Measurements from ENCODE around the gene HIBADH.
"Not testable (repeated sequence)": the region's sequence is repeated elsewhere in the genome, so short reads cannot be mapped to it uniquely, and the experiment has no call there.

HIBADH gene

DNA sequence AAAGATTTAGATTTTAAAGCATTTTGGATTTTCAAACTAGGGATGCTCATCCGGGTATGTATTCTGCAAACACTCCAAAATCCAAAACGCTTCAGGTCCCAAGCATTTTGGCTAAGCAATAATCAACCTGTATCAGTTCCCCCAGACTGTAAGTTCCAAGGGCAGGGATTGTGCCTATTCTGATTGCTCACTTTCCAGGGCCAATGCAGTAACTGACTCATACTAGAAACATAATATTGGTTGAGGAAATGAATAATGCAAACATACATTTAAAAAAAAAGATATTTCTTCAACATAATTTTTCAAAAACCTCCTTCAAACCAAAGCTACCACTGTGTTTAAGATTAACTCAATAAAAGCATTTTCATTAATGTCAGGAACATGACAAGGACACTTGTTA lies 69.5 kb downstream of the HIBADH start:
- DNase-seq, result no peak

DNA sequence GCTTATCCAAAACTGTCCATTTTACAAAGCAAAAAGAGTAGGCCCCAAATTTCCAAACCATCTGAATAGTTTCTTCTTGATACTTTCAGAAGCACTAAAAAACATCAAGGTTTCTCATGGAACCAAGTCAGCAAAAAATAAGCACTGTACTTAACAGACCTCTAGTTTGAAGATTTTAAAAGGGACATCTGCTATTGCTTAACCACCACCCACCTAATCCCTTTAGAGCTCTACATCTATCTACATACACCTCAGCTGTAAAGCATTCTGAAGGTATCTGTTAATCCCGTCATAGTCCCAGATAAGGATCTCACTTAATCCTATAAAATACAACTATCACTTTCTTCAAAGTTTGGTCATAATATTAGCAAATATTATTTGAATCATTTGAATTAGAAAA lies 72.3 kb downstream of the HIBADH start:
- no peak for DNase-seq

DNA sequence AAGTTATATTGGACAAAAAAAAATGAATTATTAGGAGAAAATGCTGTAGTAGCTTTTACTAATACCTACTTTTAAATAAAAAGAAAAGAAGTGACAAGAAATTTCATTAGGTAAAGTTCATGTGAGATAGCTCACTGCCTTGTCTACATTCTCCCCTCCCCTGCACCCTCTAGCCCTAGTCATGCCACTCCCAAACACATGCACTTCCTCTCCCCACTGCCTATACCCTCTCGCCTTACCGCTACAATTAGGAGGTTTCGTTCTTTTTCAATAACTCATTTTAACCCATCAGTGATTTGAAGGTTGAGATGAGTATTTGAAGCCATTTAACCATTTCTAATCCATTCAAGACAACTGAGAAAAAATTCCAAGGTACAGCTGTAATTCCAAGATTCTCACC lies 75.3 kb downstream of the HIBADH start:
- DNase-seq, result no peak

DNA sequence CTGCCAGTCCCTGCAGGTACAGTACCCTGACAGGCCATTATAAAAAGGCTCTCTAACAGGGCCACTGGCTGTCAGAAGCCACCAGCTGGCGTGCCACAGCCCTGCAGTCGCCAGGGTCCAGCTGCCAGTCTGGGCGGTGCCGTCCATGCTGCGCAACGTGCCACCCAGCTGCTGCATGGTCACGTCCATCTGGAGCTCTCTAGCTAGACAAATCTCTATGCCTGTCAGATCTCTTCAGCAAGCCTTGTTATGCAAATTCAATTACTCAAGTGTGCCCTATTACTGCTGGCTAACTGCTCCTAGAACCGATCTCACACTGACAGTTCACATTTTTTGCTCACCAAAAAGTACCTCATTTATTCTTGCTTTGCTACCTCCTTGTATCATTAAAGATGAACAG lies 75.9 kb downstream of the HIBADH start:
- peak; percentile 68 for DNase-seq

DNA sequence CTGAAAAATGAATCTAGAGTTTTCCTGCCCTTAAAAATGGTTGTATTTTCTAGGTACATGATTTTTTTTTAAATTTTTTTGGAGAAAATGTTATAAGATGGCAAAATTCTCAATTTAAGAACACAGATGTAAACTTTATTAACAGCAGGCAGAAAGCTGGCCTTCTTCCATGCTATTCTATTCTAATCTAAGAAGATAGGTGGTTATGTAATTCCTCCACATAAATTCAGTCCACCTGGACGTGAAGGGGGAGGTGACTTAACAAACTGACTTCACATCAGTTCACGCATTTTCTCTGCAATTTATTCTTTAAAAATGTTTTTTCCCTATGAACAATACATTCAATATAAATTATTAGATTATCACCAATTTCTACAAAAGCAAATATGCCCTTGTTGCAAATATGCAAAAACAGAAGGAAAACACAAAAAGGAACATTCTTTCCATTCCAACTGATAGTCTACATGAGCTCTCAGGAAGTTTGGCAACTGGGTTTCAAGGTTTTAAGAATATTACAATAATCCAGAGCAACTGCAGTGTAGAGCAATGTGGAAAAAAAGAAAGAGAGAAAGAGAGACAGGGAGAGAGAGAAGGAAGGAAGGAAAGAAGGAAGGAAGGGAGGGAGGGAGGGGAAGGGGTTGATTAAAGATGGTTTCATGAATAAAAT lies 76.8 kb downstream of the HIBADH start:
- no peak for DNase-seq

DNA sequence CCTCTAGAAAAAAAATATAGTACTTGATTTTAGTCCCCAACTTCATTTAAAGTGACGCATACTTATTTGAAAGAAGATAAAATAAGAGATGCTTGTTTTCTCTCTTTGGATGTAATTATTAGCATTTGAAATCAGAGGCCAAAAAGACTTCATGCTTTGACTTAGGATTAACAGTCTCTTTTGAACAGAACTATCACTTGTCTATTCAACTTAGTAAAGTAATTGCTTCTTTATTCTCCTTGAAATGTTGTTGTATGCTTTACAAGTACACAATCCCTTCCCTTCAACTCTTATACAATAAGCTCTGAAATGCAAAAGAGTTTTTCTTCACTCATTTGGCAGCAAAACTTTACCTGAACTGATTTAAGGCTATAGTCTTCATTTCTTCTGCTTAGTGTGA lies 80.8 kb downstream of the HIBADH start:
- DNase-seq, result no peak

DNA sequence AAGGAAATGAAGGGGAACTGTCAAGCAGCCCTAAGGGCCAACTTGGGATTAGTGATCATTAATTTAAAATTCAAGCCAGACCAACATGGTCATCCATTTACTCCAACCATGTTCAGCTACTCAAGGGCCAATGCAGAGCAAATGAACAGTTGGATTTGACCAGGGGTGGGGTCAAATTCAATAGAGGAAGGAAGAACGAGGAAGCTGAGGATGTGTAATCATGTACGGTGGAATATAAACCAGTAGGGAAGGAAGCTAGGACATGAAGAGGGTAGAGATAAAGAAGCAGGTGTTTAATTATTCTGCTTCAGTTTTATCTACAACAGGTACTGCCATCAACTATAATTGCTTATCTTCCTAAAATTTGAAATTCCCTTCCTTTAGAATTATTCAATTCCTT lies 81.6 kb downstream of the HIBADH start:
- no peak for DNase-seq

DNA sequence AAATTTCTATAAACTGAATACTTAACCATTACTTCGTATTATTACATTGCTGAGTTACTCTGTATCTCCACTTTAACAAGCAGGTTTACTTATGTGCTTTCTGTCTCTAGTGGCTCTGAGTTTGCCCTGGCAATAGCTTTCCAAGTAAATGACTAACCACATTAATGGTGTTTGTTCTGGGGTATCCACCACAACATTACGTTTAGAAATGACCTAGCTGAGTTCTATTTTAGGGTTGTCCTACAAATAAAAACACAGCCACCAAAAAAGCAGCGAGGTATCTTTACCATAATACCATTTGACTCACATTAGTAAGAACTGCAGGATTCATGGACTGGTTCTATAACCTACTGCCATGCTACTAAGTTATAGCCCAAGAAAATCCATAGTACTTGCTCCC lies 83.1 kb downstream of the HIBADH start:
- no peak for DNase-seq

DNA sequence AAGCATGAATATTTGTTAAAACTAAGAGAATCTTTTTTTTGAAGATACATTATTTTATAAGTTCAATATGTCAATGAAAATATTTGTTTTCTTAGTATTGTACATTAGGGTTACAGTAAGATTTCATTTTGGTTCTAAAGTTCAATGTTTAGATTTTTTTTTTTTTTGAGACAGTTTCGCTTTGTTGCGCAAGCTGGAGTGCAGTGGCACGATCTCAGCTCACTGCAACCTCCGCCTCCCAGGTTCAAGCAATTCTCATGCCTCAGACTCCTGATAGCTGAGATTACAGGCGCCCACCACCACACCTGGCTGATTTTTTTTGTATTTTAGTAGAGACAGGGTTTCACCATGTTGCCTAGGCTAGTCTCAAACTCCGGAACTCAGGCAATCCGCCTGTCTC lies 84.5 kb downstream of the HIBADH start:
- not testable (repeated sequence) for DNase-seq

DNA sequence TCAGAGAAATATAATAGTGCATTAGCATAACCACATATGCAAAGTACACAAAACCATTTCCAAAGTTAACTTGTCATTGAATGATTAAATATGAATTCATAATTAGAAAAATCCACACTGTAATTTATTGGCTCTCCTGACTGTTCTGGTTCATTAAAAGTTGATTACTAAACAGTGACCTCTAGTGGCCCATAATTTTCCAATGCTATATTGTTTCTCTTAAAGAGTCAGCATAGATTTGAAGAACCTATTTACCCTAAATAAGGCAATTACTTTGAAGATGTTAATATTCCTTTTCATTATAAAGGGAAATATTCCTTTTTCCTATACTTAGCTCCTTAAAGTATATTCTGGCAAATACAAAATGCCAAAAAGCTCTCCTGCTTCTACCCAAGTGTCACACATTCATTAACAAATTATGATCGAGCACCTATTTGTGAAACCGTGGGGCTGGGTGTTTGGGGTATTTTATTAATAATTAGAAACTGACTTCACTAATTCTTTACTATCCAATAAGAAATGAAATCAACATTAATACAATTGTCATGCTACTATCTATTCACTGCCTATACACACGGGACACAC lies 86.2 kb downstream of the HIBADH start:
- peak; percentile 48 for DNase-seq

DNA sequence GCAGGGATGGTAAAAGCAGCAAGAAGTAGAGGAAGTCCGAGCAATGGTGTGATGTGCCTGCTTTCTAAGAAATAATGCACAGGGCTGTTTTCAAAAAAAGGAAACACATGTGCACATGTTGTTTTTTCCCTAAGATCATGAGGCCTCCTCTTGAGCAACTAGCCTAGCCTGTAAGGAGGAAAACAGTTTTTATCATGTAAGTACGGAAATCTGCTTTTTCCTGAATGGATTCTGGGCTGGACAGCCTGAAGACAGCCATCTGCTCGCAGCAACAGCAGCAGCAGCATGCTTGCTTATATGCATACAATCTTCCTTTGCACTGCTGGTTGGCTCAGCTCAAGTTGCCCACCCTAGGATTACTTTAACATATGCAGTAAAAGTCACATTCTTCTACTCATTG lies 87.1 kb downstream of the HIBADH start:
- DNase-seq, result no peak

DNA sequence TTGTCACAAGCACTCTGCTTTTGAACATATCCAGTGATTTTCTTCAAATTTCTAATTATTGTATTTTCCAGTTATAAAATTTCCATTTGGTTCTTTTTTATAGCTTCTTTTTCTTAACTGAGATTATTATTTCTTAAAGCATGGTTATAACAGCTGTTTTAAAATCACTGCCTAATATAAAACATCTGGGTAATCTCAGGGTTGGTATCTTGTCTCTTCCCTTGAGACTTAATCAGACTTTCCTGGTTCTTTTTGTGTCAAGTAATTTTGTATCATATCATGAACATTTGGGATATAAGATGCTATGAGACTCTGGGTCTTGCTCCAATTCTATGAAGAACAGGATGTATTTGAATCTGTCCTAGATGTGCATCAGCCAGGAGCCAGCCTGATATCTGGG lies 93.6 kb downstream of the HIBADH start:
- no peak for DNase-seq

DNA sequence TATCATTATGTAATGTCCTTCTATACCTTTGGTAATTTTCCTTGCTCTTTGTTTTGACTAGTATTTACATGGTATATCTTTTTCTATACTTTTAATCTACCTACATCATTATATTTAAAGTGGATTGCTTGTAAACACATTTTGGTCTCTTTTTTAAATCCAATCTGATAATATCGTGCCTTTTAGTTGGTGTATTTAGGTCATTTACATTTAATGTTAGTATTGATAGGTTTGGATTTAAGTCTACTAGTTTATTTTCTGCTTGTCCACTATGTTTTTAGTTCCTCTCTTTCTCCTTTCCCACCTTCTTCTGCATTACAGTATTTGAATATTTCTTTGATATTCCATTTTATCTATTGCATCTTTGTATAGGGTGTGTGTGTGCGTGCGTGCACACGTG lies 95.4 kb downstream of the HIBADH start:
- no peak for DNase-seq

DNA sequence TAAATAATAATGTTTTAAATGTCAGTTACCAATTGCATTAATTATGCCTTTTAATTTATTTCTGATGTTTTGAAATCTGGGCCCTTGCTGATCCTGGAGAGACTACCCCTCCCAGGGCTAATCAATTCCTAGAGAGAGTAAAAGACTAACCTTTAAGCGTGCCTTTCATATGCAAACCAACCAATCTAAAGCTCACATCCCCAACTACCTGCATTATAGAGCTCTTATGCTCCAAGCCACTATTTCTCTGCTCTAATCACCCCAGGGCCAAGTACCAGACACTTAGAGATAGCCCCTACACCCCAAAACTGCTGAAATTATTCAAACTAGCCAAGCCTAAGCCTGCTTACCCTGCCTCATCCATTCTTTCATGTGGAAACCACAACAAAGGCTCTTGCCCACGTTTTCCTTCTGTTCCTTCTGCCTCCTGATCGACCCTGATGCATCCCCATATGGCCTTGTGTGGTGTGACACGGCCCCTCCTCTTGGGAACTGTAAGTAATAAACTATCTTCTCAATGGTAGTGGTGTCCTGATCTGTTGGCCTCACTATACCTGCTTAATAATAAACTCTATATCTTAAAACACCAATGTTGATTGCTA lies 97.7 kb downstream of the HIBADH start:
- no peak for DNase-seq

DNA sequence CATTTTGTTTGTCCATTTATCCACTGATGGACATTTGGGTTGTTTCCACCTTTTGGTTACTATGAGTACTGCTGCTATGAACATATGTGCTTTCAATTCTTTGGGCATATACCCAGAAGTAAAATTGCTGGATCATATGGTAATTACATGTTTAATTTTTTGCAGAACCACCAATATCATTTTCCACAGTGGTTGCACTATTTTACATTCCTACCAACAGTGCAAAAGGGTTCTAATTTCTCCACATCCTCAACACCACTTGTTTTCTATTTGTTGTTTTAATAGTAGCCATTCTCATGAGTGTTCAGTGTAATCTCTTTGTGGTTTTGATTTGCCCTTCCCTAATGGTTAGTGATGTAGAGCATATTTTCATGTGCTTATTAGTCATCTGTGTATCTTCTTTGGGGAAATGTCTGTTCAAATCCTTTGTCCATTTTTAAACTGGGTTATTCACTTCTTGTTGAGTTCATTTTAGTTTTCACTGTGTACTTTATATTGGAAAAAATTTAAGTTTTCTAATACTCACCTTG lies 101.9 kb downstream of the HIBADH start:
- DNase-seq, result no peak

DNA sequence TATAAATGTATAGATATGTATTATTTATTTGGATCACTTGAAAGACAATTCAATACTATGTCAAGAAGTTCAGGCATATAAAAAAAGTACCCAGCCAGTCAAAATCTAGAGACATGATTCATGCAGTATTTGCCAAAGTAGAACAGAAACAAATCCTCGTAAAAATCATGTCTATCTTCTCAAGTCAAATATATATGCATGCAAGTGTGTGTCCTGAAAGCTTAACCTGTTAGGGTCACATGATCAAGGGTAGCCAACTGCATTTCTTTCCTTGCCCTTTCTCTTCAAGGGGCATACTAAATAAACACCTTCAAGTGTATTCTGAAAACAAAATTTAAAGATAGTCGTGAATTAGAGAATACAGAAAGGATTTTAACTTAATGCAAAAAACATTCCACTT lies 107.0 kb downstream of the HIBADH start:
- no peak for DNase-seq

DNA sequence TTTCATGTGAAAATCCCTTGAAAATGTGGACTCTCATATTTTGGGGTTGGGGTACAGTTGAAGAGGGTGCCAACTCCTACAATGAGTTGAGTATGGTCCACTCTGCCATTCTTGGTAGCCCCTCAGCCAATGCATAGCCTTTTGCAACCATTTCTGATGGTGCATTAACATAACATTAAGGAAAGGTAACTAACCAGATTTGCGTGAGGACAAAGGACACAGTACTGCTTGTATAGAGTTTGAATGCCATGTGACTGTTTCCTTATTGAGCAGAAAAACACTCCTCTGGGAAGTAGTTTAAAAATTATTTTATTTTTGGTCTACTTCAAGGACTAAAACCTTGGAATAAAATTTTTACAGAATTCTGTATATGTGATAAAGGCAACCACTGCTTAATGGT lies 107.9 kb downstream of the HIBADH start:
- no peak for DNase-seq

DNA sequence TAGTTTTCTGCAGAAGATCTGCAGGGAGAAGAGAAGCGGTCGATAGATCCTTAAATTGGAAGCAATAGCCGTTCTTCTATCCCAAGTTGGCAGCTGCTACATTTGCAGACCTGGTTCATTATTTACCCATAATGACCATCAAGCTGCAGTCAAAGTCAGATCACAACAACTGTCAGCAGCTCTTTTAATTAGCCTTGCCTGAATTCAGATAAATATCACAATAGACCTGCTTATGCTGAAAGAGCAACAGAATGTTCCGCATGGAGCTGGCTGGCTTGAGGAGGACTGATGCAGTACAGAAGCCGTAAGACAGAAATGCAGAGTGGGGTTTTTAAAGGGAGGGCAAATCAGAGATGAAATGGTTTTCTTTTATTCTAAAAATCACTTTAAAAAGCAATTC lies 109.4 kb downstream of the HIBADH start:
- no peak for DNase-seq

DNA sequence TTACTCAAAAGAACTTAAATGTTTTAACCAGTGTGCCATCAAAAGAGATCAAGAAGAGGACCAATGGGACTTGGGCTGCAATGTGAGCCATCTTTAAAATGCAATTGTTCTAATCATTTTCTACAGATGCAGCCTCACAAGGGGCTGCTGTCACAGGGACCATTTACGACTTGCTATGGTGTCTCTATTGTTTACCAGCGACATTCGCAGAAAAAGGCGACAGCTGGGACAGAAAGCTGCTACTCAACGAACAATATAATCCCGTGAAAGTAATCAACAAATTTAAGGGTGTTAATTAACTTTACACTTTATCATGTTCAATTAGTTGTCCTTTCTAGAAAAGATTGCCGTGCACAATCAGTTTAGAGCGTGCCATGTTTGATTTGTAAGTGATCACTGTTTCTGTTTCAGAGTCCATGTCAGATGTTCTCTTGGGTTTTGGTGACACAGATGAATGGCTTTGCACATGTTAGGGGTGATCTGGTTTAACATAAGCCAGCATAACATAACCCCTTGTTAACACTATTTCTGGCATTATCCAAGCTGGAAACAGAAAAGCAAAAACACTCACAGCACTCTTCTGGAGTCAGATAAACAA lies 110.8 kb downstream of the HIBADH start:
- no peak for DNase-seq

DNA sequence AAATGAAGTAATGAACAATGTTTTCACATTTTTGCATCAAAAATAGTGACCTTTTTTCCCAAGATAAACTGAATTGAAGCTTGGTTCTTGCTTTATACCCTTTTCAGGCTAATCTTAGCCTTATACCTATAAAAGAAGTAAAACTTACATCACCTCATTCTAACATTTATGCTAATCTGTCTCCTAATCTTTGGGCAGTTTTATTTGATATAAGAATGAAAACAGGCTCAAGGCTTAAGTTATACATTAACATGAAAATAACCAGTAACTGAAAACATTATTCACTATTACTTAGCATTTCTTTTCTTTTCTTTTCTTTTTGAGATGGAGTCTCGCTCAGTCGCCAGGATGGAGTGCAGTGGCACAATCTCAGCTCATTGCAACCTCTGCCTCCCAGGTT lies 113.1 kb downstream of the HIBADH start:
- DNase-seq, result no peak

DNA sequence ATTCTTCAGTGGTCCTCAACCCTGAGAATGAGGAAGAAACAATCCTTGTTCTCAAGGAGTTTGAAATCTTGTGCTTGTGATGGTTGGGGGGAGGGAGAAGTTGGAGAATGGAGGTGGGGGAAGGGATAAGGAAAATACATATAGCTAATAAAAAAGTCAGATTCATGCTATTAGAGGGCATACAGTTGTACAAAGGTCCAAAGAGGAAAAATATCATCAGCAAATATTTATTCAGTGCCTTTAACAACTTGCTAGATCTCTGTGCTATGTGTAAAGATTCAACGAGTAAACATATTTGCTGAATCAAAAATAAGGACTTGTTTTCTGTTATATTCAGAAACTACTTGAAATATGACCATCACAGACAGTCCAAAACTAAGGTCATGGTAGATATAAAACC lies 114.4 kb downstream of the HIBADH start:
- DNase-seq, result no peak

DNA sequence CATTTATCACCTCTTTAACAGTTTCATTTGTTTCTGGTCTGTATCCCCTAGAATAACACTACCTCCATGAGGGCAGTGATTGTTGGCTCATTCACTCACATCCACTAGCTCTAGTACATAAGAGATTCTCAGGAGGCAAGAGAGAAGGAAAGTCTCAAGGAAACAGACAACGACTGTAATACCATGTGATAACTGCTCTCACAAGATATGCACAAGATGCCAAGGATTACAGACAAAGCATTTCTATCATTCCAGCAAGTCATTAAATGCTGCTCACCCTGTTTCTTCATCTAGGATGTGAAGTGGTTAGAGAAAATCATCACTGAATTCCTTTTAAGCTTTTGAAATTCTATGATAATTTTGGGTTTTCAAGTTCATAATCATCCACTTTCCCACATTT lies 115.3 kb downstream of the HIBADH start:
- no peak for DNase-seq

DNA sequence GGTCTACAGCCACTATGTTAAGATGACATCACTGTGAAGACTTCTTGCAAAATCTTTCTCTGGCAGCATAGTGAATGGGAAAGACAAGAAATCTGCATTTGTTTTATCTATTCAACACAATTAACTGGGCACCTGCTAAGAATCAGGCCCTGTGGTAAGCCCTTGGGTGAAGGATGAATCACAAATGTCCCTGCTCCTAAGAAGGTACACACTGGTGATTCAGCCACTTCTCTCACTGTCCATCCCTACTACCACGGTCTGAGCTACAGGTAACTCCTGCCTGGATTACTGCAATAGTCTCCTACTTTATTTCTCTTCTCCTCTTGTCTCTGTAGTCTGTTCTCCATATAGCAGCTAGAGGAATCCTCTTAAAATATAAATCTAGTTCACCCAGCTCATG lies 116.1 kb downstream of the HIBADH start:
- DNase-seq, result no peak

DNA sequence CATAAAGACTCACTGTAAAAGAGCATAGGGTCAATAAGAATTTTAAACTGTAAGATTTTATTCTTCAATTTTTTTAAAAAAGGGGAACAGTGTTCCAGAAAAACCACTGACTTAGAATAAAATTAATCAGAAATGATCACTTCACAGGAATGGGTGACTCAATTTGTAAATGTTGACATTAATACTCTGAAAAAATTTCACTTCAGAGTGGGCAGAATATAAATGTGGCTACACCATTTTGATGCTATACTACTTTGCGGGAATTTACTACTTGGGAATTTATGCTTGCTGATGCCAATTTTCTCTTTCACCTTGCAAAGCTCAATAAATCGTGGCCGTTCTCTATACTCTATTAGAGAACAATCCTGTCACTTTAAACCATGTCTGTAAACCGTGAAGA lies 126.9 kb downstream of the HIBADH start:
- DNase-seq, result no peak
